GM21390 (cell line): ENCODE data around the gene NOP16.
"Not testable (repeated sequence)": the region's sequence is repeated elsewhere in the genome, so short reads cannot be mapped to it uniquely, and the experiment has no call there.

ENCODE experiments used
- ATAC-seq: cut with Tn5 transposase; IDR thresholded peaks from one replicate; pipeline ENCODE4 v1.9.1; 2021; ENCODE audit not compliant: unreplicated experiment

NOP16 gene

GRCh38 chr5:176410486-176411180 lies 22.2 kb upstream of the NOP16 start:
- no peak for ATAC-seq

DNA sequence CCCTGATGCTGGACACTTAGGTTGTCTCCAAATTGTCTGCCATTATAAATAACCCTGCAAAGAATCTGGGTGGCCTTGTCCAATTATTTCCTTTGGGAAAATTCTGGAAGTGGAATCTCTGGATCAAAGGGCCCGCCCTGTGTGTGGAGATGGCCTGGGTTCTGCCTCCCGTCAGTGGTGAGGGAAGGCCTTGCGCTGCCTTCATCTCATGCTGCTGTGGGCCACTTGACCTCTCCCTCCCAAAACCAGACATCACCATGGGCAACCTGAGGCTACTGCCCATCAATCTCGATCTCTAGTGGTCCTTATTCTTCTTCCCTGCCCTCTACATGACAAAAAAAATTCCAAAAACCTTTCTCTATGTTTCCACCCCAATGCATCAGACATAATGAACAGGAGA lies 21.4 kb upstream of the NOP16 start:
- no peak for ATAC-seq

DNA sequence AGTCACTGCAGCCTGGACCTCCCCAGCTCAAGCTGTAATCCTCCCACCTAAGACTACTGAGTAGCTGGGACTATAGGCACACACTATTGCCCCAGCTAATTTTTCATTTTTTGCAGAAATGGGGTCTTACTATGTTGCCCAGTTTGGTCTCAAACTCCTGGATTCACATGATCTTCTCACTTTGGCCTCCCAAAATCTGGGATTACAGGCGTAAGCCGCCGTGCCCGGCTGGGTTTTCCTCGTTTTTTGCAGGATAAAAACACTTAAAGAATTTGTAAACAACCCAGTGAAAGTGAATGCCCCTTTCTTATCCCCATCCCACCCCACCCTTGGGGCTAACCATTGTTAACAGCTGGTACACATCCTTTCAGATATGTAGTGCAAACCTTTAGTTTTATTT lies 20.2 kb upstream of the NOP16 start:
- ATAC-seq: no peak

- ATAC-seq: not testable (repeated sequence)
Measured at GRCh38 chr5:176408252-176408573, 19.8 kb upstream of the NOP16 start.

DNA sequence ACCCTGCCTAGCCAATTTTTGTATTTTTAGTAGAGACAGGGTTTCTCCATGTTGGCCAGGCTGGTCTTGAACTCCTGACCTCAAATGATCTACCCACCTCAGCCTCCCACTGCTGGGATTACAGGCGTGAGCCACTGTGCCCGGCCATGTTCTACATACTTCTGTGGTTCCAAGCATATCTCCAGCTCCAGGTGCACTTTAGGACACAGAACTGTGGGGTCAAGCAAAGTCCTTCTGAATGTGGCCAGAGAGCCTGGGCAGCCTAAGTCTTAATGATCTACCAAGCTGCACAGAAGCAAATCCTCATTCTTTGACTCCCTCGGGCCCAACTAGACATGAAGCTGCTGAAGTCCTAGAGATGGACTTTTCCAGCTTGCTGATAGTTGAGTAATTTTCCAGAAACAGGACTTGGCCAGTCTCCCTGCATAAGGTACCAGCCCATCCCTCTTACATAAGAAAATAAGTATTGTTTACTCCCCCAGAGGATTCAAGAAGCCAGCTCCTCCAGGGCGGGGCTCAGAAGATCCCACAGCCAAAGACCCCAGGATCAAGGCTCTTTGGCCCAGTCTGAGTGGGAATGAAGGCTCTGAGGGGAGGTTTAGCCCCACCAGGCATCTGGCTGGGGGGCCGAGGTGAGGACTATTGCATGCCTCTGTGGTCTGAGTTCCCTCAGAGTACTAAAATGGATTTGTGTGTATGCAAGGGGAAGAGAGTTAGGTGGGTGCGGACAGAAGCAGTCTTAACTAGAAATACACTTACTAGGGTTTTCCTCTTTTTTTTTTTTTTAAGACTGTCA lies 19.3 kb upstream of the NOP16 start:
- no peak for ATAC-seq

DNA sequence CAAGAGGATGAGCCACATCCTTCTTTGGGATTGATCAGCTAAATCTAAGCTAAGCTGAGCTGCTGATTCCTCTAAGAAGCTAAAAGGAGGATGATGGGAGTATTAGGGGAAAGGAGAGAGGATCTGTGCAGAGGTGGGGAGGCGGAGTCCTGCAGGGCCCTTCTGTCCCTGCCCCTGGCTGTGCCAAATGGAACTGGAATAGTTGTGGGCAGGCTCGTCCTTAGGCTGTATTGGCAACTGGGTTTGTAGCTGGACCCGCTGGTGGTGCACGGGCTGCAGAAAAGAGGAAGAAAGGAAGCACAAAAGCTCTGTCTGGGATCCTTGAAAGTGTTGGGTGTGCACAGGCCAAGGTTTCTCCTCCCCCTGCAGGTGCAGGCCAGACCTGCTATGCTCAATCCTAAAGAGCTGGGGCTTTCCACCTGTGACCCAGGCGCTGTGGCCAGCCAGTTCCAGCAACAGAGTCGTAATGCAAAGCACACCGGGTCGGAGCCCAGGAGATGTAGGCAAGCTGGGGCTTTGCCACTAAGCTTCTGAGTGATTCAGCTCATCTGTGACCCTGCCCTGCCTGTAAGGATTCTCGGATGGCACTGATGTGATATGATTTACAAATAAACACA lies 18.1 kb upstream of the NOP16 start:
- no peak for ATAC-seq

DNA sequence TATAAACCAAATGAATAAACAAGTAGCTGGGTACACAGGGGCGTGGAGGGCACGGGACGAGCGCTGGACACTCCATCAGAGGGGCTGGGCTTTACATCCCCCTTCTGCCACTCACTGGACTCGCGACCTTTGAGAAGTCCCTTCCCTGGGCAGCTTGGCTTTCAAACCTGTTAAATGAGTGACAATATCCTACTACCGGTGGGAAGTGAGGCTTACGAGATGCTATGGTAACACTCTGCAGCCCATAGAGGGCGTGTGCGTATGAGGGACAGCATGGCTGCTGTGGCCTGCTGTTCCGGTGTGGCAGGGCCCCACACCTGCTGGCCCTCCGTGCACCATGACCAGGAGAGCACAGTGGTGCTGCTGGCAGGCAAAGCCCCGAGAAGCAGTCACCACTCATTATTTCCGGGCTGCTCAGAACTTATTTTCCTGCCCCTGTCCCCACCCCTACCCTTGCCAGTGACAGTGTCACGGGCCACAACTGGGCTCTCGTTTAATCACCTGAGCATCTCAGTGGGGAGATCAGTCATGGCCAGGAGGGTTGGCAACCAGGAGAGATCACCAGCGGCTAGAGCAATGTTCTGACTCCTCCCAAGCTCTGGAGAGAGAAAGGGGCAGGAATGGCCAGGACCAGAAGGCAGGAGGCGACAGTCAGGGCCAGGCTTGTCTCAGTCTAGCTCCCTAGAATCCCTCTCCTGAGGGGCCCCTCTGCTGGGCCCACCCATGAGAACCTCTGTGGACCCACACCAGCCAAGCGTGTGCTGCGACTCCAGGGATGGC lies 17.4 kb upstream of the NOP16 start:
- no peak for ATAC-seq

- ATAC-seq: no peak
Measured at GRCh38 chr5:176401281-176402205, 13.1 kb upstream of the NOP16 start.

GRCh38 chr5:176400382-176401156 lies 12.2 kb upstream of the NOP16 start:
- ATAC-seq: no peak

- no peak for ATAC-seq
Measured at GRCh38 chr5:176397736-176398420, 9.5 kb upstream of the NOP16 start.

GRCh38 chr5:176396330-176396729 lies 7.9 kb upstream of the NOP16 start:
- ATAC-seq: no peak

- ATAC-seq: no peak
Measured at GRCh38 chr5:176394881-176395675, 6.7 kb upstream of the NOP16 start.

DNA sequence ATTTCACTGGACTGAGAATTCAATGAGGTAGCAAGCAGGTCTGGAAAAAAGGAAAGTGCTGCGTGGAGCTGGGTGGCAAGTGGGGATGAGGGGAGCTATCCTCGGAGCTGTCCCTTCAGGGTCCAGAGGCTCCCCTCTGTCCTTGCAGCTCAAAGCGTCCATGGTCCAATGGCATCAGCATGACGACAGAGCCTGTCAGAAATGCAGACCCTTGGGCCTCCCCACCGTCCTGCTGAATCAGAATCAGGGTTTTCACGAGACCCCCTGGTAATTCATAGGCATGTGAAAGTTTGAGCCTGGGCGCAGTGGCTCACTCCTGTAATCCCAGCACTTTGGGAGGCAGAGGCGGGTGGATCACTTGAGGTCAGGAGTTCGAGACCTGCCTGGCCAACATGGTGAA lies 5.7 kb upstream of the NOP16 start:
- ATAC-seq: no peak

- no peak for ATAC-seq
Measured at GRCh38 chr5:176392526-176392925, 4.1 kb upstream of the NOP16 start.

DNA sequence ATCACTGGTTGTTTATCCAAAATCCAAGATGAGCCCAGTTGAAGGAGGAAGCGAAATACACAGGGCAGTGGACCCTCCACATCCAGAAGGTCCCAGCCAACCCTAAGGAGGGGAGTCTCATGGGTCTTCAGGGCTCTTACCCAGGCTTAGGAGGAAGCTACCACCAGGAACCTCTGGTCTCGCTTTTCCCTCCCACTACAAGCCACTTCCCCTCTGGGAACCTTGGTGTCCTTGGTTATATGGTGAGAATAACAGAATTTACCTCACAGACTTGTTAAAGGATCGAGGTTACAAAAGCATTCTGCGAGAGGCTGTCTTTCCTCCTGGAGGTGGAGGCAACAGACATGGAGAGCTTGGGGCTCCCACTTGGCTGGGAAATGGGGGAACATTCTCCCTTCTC lies 3.6 kb upstream of the NOP16 start:
- ATAC-seq: no peak

- ATAC-seq: no peak
Measured at GRCh38 chr5:176391479-176391878, 3.1 kb upstream of the NOP16 start.

DNA sequence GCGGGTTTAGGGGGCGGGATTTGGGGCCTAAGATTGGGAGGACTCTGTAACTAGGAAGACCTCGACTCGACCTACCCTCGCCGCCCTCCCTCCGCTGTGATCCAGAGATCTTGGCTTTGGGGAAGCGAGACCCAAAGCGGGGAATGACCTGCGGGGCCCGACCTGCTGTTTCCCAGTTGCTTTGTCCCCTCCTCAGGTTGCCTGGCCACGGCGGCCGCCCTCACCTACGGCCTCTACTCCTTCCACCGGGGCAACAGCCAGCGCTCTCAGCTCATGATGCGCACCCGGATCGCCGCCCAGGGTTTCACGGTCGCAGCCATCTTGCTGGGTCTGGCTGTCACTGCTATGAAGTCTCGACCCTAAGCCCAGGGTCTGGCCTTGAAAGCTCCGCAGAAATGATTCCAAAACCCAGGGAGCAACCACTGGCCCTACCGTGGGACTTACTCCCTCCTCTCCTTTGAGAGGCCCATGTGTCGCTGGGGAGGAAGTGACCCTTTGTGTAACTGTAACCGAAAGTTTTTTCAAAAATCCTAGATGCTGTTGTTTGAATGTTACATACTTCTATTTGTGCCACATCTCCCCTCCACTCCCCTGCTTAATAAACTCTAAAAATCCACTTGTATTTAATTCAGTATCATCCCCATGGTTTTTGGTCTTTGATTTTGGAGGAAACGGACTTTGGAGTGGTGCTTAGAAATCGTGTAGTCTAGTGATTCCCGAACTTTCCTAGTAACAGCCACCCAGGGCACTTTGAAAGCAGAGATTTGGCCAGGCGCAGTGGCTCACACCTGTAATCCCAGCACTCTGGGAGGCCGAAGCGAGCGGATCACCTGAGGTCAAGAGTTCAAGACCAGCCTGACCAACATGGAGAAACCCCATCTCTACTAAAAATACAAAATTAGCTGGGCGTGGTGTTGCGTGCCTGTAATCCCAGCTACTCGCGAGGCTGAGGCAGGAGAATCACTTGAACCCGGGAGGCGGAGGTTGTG lies 1.0 kb upstream of the NOP16 start:
- peak; percentile 22 for ATAC-seq
